PC-3 (cell line): Measurements from ENCODE around the gene CCDC74B. TPM values are rescaled to one million over a fixed set of nuclear protein-coding genes. Genes with fewer than 3 reads are reported as not detected.
"Not testable (repeated sequence)": the region's sequence is repeated elsewhere in the genome, so short reads cannot be mapped to it uniquely, and the experiment has no call there.

Experiments
- ATAC-seq: fragments of 200-7000 bp; cut with Tn5 transposase; 2 replicates; pipeline ENCODE4 v1.9.1; 2020; ENCODE audit warnings: mild to moderate bottlenecking, moderate library complexity
- Bru-seq: library from RNA; stranded (reverse); fragments of 400-500 nt; gene quantifications from one replicate; lab custom pipeline; 2021; lab: Mats Ljungman, UMichigan
- BruChase-seq, 2 experiments: library from RNA; stranded (reverse); fragments of 400-500 nt; gene quantifications; one replicate each; lab custom pipeline; 2021; lab: Mats Ljungman, UMichigan
- BruUV-seq: library from RNA; stranded (reverse); fragments of 400-500 nt; replicated peaks from 2 replicates; lab custom pipeline; 2021; lab: Mats Ljungman, UMichigan
- CTCF ChIA-PET: fragments of 300-600 bp; sonication (Branson Sonifier 250); formaldehyde crosslinking; loops from one replicate; lab custom pipeline; 2022; ENCODE audit warnings: antibody characterized with exemption; lab: Charles Lee
- POLR2A ChIA-PET: fragments of 300-600 bp; sonication (Branson Sonifier 250); formaldehyde crosslinking; loops from one replicate; lab custom pipeline; 2022; ENCODE audit warnings: antibody characterized with exemption; ENCODE audit not compliant: unreplicated experiment; lab: Charles Lee
- DNase-seq: peaks from one replicate; pipeline ENCODE4 v3.0.0-alpha.2; 2015
- H2AFZ ChIP-seq: fragments of 300-600 bp; sonication (generic); 2 replicates; pipeline ENCODE4 v1.6.0; 2016; ENCODE audit warnings: antibody characterized with exemption, low read length
- H3F3A ChIP-seq: fragments of 300-600 bp; sonication (generic); one replicate; pipeline ENCODE4 v1.6.0; 2017; ENCODE audit warnings: antibody characterized with exemption, low read length, control low read depth, mild to moderate bottlenecking; ENCODE audit not compliant: unreplicated experiment
- H3K27ac ChIP-seq: fragments of 300-600 bp; sonication (generic); 2 replicates; pipeline ENCODE4 v1.5.1; 2016; ENCODE audit warnings: mild to moderate bottlenecking, low read length
- H3K27me3 ChIP-seq: fragments of 300-600 bp; sonication (generic); 2 replicates; pipeline ENCODE4 v1.6.1; 2016; ENCODE audit warnings: low read length, mixed read lengths
- H3K36me3 ChIP-seq: fragments of 300-600 bp; sonication (generic); 2 replicates; pipeline ENCODE4 v1.6.1; 2016; ENCODE audit warnings: low read depth, mixed run types, low read length, mixed read lengths
- H3K4me1 ChIP-seq: fragments of 300-600 bp; sonication (generic); 2 replicates; pipeline ENCODE4 v1.5.1; 2016; ENCODE audit warnings: low read length; ENCODE audit not compliant: insufficient read depth
- H3K4me2 ChIP-seq: fragments of 300-600 bp; sonication (generic); 2 replicates; pipeline ENCODE4 v1.6.0; 2016; ENCODE audit warnings: low read length
- H3K4me3 ChIP-seq: fragments of 300-600 bp; sonication (generic); 2 replicates; pipeline ENCODE4 v1.5.1; 2016; ENCODE audit warnings: mild to moderate bottlenecking, low read length, mixed read lengths
- H3K79me2 ChIP-seq: fragments of 300-600 bp; sonication (generic); 2 replicates; pipeline ENCODE4 v1.6.1; 2017; ENCODE audit warnings: low read length, mixed read lengths
- H3K9ac ChIP-seq: fragments of 300-600 bp; sonication (generic); 2 replicates; pipeline ENCODE4 v1.6.0; 2016; ENCODE audit warnings: mild to moderate bottlenecking, low read length
- H3K9me2 ChIP-seq: fragments of 300-600 bp; sonication (generic); replicated peaks from 2 replicates; pipeline ENCODE4 v1.6.1; 2016; ENCODE audit warnings: mixed run types, low read length, mixed read lengths
- H3K9me3 ChIP-seq: fragments of 300-600 bp; sonication (generic); 2 replicates; pipeline ENCODE4 v1.6.1; 2016; ENCODE audit warnings: low read length, mixed read lengths
- H4K20me1 ChIP-seq: fragments of 300-600 bp; sonication (generic); 2 replicates; pipeline ENCODE4 v1.6.1; 2016; ENCODE audit warnings: low read length, mixed read lengths
- intact Hi-C: fragments of 100-400 bp; cut with micrococcal nuclease; formaldehyde crosslinking; loops from 2 replicates; pipeline ENCODE4 v1.9.0; 2023
- long read RNA-seq: library from polyadenylated mRNA; unstranded; transcript quantifications from one replicate; pipeline ENCODE4 v2.0.0, GENCODE V29; 2021; ENCODE audit not compliant: unreplicated experiment
- total RNA-seq: library from RNA; depleted of rRNA; stranded (reverse); fragments of >200 nt; gene quantifications from 2 replicates; pipeline ENCODE4 v1.2.3, GENCODE V29; 2014; rRNA removed

CCDC74B gene
- total RNA-seq (8.6 and 9.8 TPM in 2 replicates), Bru-seq, nascent RNA (percentile 17 among the genes with signal in this experiment), BruChase-seq, experiment 1, labeled RNA remaining after a 6-hour chase (percentile 33 among the genes with signal in this experiment), BruChase-seq, experiment 2, labeled RNA remaining after a 2-hour chase (percentile 31 among the genes with signal in this experiment)
- long read RNA-seq, partial matches to known transcripts: 1 of 4 reads
- long read RNA-seq, other reads (novel, unspliced or antisense): 0 of 4 reads

DNA sequence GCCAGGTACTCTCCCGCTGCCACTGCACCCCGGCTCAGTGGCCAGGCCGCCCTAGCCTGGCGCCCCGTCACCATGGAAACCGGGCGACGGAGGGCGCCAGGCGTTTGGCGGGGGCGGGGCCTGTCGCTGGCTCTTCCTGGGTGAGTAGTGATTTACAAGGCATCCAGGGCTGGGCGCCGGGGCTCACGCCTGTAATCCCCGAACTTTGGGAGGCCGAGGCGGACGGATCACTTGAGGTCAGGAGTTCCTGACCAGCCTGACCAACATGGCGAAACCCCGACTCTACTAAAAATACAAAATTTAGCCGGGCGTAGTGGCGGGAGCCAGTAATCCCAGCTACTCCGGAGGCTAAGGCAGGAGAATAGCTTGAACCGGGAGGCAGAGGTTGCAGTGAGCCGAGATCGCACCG is at the start of gene CCDC74B:
Gene CCDC74B, minus strand, starts transcription at position 107 of the 409 bp plus-strand sequence. CDS start 116 bp downstream, outside the sequence.
- H3K4me1 ChIP-seq, H4K20me1 ChIP-seq, H3K79me2 ChIP-seq, H3K9me3 ChIP-seq, H3F3A ChIP-seq, intact Hi-C loops, H3K36me3 ChIP-seq, H3K9me2 ChIP-seq, H3K27me3 ChIP-seq, H3K9ac ChIP-seq, CTCF ChIA-PET, H3K27ac ChIP-seq, BruUV-seq, POLR2A ChIA-PET: not testable (repeated sequence)
- ATAC-seq: peak; percentile 80
- peak within 1 kb of the TSS; percentile 85 for H2AFZ ChIP-seq
- peak within 1 kb of the TSS; percentile 62 for H3K4me3 ChIP-seq
- H3K4me2 ChIP-seq: peak within 1 kb of the TSS; percentile 78
- DNase-seq: peak; percentile 43

DNA sequence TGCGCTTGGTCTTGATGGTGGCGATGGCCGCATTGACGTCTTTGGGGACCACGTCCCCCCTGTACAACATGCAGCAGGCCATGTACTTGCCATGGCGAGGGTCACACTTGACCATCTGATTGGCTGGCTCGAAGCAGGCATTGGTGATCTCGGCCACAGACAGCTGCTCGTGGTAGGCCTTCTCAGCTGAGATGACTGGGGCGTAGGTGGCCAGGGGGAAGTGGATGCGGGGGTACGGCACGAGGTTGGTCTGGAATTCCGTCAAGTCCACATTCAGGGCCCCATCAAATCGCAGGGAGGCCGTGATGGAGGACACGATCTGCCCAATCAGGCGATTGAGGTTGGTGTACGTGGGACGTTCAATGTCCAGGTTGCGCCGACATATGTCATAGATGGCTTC is 48.9 kb upstream of the CCDC74B start:
- H4K20me1 ChIP-seq, POLR2A ChIA-PET, H3K36me3 ChIP-seq, H3K79me2 ChIP-seq, H3K9me3 ChIP-seq, H3K27ac ChIP-seq, CTCF ChIA-PET, H3K4me2 ChIP-seq, H3F3A ChIP-seq, H3K9ac ChIP-seq, H3K27me3 ChIP-seq, H3K4me1 ChIP-seq, DNase-seq, H3K9me2 ChIP-seq, ATAC-seq, intact Hi-C loops, H3K4me3 ChIP-seq, H2AFZ ChIP-seq: not testable (repeated sequence)
- TSS peak; percentile 6 for BruUV-seq

DNA sequence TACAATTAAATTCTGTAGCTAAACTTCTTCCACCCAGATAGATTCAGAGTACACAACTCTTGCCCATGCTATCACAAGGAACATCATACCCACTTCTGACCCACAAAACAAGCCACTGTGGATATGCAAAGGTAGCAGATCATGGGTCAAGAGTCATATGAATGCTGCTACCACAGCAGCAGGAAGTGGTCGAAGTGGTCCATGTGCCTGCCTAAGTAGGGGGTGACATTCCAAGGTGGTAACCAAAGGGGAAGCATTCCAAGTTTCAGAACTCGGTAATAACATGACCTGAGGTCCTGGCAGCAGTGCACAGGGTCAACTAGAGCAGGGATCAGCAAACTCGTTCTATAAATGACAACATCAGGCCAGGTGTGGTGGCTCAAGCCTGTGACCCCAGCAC is 47.5 kb upstream of the CCDC74B start:
- POLR2A ChIA-PET: not testable (repeated sequence)

DNA sequence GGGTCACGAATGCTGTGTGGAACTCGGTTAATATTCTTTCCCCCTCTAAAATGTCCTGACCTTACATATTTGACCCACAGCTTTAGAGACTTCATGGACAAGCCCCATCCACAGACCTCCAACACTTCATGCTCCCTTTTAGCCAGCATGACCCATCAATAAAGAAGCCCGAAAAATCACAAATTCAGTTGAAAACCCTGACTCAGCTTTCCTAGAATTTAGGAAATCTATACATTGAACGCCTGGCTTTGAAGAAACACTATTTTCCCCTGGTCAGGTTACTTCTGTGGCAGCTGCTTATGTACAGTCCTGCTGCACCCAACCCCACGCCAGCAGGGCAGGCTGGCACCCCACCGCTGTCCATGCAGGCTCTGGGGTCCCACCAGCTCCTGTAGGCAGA is 46.4 kb upstream of the CCDC74B start:
- H2AFZ ChIP-seq, CTCF ChIA-PET, H3K79me2 ChIP-seq, H3F3A ChIP-seq, ATAC-seq, H3K4me1 ChIP-seq, H3K4me3 ChIP-seq, H3K9me2 ChIP-seq, H3K4me2 ChIP-seq, H3K9ac ChIP-seq, H3K36me3 ChIP-seq, H3K9me3 ChIP-seq, BruUV-seq, H3K27me3 ChIP-seq, H3K27ac ChIP-seq, POLR2A ChIA-PET, DNase-seq, intact Hi-C loops, H4K20me1 ChIP-seq: not testable (repeated sequence)

More for the DNA sequence above, 47.5 kb upstream of the CCDC74B start:
- ATAC-seq, DNase-seq, H3K9me2 ChIP-seq, H3K27me3 ChIP-seq, H3K27ac ChIP-seq, H3K9me3 ChIP-seq, BruUV-seq, H3K4me2 ChIP-seq, H4K20me1 ChIP-seq, H3K36me3 ChIP-seq, intact Hi-C loops, CTCF ChIA-PET, H3K4me3 ChIP-seq, H3K4me1 ChIP-seq, H2AFZ ChIP-seq, H3K79me2 ChIP-seq, H3K9ac ChIP-seq, H3F3A ChIP-seq: not testable (repeated sequence)
